HepG2 (cell line): ENCODE data around the gene TPRG1. TPM values are rescaled to one million over a fixed set of nuclear protein-coding genes. Genes with fewer than 3 reads are reported as not detected.

ENCODE experiments used
- ATAC-seq: fragments of 200-7000 bp; cut with Tn5 transposase; 3 replicates; pipeline ENCODE4 v1.9.1; 2020; ENCODE audit warnings: mild to moderate bottlenecking, moderate library complexity
- BruUV-seq: library from RNA; stranded (reverse); fragments of 400-500 nt; replicated peaks from 2 replicates; lab custom pipeline; 2021; lab: Mats Ljungman, UMichigan
- CTCF ChIA-PET: fragments of 300-600 bp; formaldehyde crosslinking; extraction: SDS; loops from one replicate; lab custom pipeline; 2021; ENCODE audit warnings: low total read pairs, inconsistent platforms, low intra/inter-chr PET ratio; lab: Yijun Ruan, JAX
- POLR2A ChIA-PET: fragments of 350-600 bp; sonication (Branson Sonifier 250); formaldehyde crosslinking; loops from one replicate; lab custom pipeline; 2020; ENCODE audit warnings: antibody characterized with exemption, inconsistent platforms; lab: Yijun Ruan, JAX
- DNase-seq: peaks from one replicate; pipeline ENCODE4 v3.0.0-alpha.2; 2015; ENCODE audit warnings: low spot score
- FAIRE-seq: peaks from 3 replicates; lab custom pipeline; 2011; peaks lifted over from hg19 to GRCh38; lab: Jason Lieb, UNC
- H2AFZ ChIP-seq: one replicate; pipeline ENCODE4 v1.6.1; 2011; ENCODE audit warnings: low read length, inconsistent platforms
- H3K27ac ChIP-seq: fragments of 300-600 bp; 3 replicates; pipeline ENCODE4 v1.8.0; 2011; ENCODE audit warnings: mixed run types, mild to moderate bottlenecking, mixed read lengths, low read length, inconsistent platforms; ENCODE audit not compliant: insufficient read depth; ENCODE audit errors: extremely low read length
- H3K27me3 ChIP-seq, 2 experiments: fragments of 200-600 bp in 1 of 2; 2 replicates in 1 of 2; 3 replicates in 1 of 2; pipeline versions ENCODE4 v1.6.0 to v1.8.0; 2011; ENCODE audit warnings: low read length in 2 of 2, mild to moderate bottlenecking in 2 of 2, moderate library complexity in 2 of 2, inconsistent platforms in 1 of 2; ENCODE audit not compliant: insufficient read depth in 2 of 2, control insufficient read depth in 1 of 2
- H3K36me3 ChIP-seq, 2 experiments: fragments of 200-600 bp in 1 of 2; replicated peaks in 1 of 2; 2 replicates in 1 of 2; 3 replicates in 1 of 2; pipeline versions ENCODE4 v1.5.1 to v1.8.0; 2011; ENCODE audit warnings: low read length in 2 of 2, inconsistent platforms in 1 of 2; ENCODE audit not compliant: insufficient read depth in 2 of 2, control insufficient read depth in 1 of 2
- H3K4me1 ChIP-seq: 2 replicates; pipeline ENCODE4 v1.5.1; 2012; ENCODE audit warnings: low read length, inconsistent platforms; ENCODE audit not compliant: insufficient read depth
- H3K4me2 ChIP-seq: 2 replicates; pipeline ENCODE4 v1.6.0; 2011; ENCODE audit warnings: low read depth, low read length, inconsistent platforms
- H3K4me3 ChIP-seq, 3 experiments: fragments of 200-600 bp in 1 of 3; sonication (generic), shearing (Covaris generic) in 1 of 3; replicated peaks in 1 of 3; 2 replicates each; pipeline ENCODE4 v1.5.1; 2011 to 2016; ENCODE audit warnings: low read length in 3 of 3, inconsistent platforms in 2 of 3, low read depth in 2 of 3, mild to moderate bottlenecking in 2 of 3, control low read depth in 1 of 3, mixed read lengths in 1 of 3; ENCODE audit not compliant: insufficient read depth in 1 of 3
- H3K79me2 ChIP-seq: one replicate; pipeline ENCODE4 v1.6.1; 2011; ENCODE audit warnings: low read length, inconsistent platforms; ENCODE audit not compliant: insufficient read depth
- H3K9ac ChIP-seq: 2 replicates; pipeline ENCODE4 v1.6.0; 2011; ENCODE audit warnings: mild to moderate bottlenecking, low read depth, low read length, inconsistent platforms; ENCODE audit not compliant: insufficient read depth
- H3K9me3 ChIP-seq: 2 replicates; pipeline ENCODE4 v1.5.1; 2012; ENCODE audit warnings: mild to moderate bottlenecking, low read length
- H4K20me1 ChIP-seq: 2 replicates; pipeline ENCODE4 v1.6.0; 2011; ENCODE audit warnings: inconsistent platforms, mild to moderate bottlenecking, low read length, moderate library complexity; ENCODE audit not compliant: insufficient read depth
- CREM ChIP-seq, 2 experiments: sonication (generic) in 1 of 2; formaldehyde crosslinking in 1 of 2; IDR thresholded peaks; 2 replicates each; pipeline versions ENCODE4 v1.4.0 to v1.6.1; 2016 to 2020; ENCODE audit warnings: antibody characterized with exemption in 1 of 2, mild to moderate bottlenecking in 1 of 2, missing genetic modification reagents in 1 of 2
- MAX ChIP-seq: IDR thresholded peaks from 2 replicates; pipeline ENCODE4 v1.6.1; 2012; ENCODE audit warnings: inconsistent platforms
- PCBP2 ChIP-seq: fragments of 200-400 bp; formaldehyde crosslinking; optimal IDR thresholded peaks from 2 replicates; pipeline ENCODE3; 2018; ENCODE audit warnings: low read length, low read depth; ENCODE audit not compliant: poor library complexity, severe bottlenecking
- RARG ChIP-seq: sonication (generic); formaldehyde crosslinking; IDR thresholded peaks from 2 replicates; pipeline ENCODE4 v1.4.0; 2020; ENCODE audit warnings: low read depth, mild to moderate bottlenecking, missing genetic modification reagents
- RORA ChIP-seq: sonication (generic); formaldehyde crosslinking; IDR thresholded peaks from 2 replicates; pipeline ENCODE4 v1.5.0; 2020; ENCODE audit warnings: mild to moderate bottlenecking, missing genetic modification reagents, moderate library complexity
- SP4 ChIP-seq: sonication (generic); formaldehyde crosslinking; IDR thresholded peaks from 2 replicates; pipeline ENCODE4 v1.8.1; 2023; ENCODE audit warnings: mild to moderate bottlenecking, missing genetic modification reagents
- ZC3H13 ChIP-seq: sonication (generic); formaldehyde crosslinking; IDR thresholded peaks from 2 replicates; pipeline ENCODE4 v1.8.1; 2023; ENCODE audit warnings: mild to moderate bottlenecking, missing genetic modification reagents, moderate library complexity
- ZMYM3 ChIP-seq: sonication (generic); formaldehyde crosslinking; IDR thresholded peaks from 2 replicates; pipeline ENCODE4 v1.5.1; 2020; ENCODE audit warnings: mild to moderate bottlenecking, missing genetic modification reagents
- ZNF766 ChIP-seq: sonication (generic); formaldehyde crosslinking; IDR thresholded peaks from 2 replicates; pipeline ENCODE4 v1.5.0; 2020; ENCODE audit warnings: missing genetic modification reagents, borderline replicate concordance
- ZXDC ChIP-seq: sonication (generic); formaldehyde crosslinking; IDR thresholded peaks from 2 replicates; pipeline ENCODE4 v1.5.0; 2020; ENCODE audit warnings: mild to moderate bottlenecking, missing genetic modification reagents
- WGBS: methylation state at CpG from one replicate; pipeline ENCODE4 v1.1.6; 2017; ENCODE audit warnings: low lambda C conversion rate; 5-methylcytosine and 5-hydroxymethylcytosine counted together
- in situ Hi-C: cut with HindIII; loops from 2 replicates; pipeline ENCODE4 v1.10.0; 2017; ENCODE audit warnings: low pct_unique_long_range_greater_than_20kb; ENCODE audit not compliant: extremely low pct_ligation_motif_present
- intact Hi-C: fragments of 100-400 bp; cut with micrococcal nuclease; formaldehyde crosslinking; loops from one replicate; pipeline ENCODE4 v1.10.0; 2022; ENCODE audit not compliant: unreplicated experiment
- polyA plus RNA-seq, 8 experiments: library from polyadenylated mRNA; depleted of rRNA in 3 of 8; stranded (reverse) in 7 of 8; unstranded in 1 of 8; fragments of >200 nt; fragmentation: Illumina TruSeq in 4 of 8; extraction: Trizol in 4 of 8; gene quantifications; 2 replicates each; pipeline versions ENCODE4 v1.2.1 to v1.2.3, GENCODE V29; 2011 to 2016; ENCODE audit warnings: low read depth in 4 of 8, missing spikeins in 1 of 8, mixed read lengths in 1 of 8; ENCODE audit not compliant: insufficient read depth in 1 of 8
- total RNA-seq, 5 experiments: library from RNA; depleted of rRNA; stranded (reverse); fragments of >200 nt; fragmentation: Illumina TruSeq; extraction: Trizol; gene quantifications; 2 replicates each; pipeline ENCODE4 v1.2.3, GENCODE V29; 2016; ENCODE audit warnings: low read depth in 1 of 5
- TF ChIP-seq, protein P1 (sequence below): sonication (generic); formaldehyde crosslinking; conservative IDR thresholded peaks from 2 replicates; pipeline ENCODE4 v1.4.0; 2020; ENCODE audit warnings: missing genetic modification reagents

Gene TPRG1
- total and polyA plus RNA-seq, 2 of the 13 experiments (the other 11 are each of a cell fraction or from before 2014, with no cell fraction given): 0.17 TPM; not detected in 1

DNA sequence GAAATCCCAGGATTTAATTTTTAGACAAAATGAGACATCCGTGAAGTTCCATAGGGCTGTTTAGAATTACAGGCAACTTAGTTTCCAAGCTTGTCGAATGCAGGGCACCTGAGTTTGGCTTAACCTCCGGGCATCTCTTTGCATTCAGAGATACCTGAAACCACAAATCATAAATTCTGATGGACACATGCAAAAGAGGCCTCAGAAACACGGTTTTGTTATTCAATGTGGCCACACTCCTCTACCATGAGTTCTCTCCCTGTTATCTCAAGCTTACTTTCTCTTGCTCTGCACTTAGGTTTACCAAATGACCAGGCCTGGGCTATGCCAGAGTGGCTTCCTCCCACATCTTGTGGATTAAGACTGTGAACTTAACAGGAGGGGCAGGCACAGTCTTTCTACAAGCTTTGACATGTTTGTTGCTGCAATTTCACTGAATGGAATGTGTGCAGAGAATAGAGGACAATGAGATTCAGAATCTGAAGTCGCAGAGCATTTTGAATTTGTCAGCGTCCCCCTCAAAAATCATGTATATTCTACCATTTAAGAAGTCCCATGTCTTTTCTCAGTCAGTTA is 137.7 kb downstream of the TPRG1 start:
- POLR2A ChIA-PET: no interaction called here
- no peak for DNase-seq
- intact Hi-C loops: no loop called here
- no peaks in the 10 kb centered on the region for H3K79me2 ChIP-seq
- no peaks in the 10 kb centered on the region for H3K36me3 ChIP-seq
- TF ChIP-seq ZMYM3 (CRISPR knock-in tag) (no peak), PCBP2 (no peak), ZXDC (CRISPR knock-in tag) (no peak), MAX (no peak), ZC3H13 (no peak), RARG (no peak), ZNF766 (CRISPR knock-in tag) (no peak), CREM (IDR thresholded peaks at IDR 0.05) (no peak), CREM (CRISPR knock-in tag; IDR thresholded peaks at IDR 0.05) (no peak), SP4 (no peak), RORA (CRISPR knock-in tag) (no peak)
- TF ChIP-seq, protein P1, sequence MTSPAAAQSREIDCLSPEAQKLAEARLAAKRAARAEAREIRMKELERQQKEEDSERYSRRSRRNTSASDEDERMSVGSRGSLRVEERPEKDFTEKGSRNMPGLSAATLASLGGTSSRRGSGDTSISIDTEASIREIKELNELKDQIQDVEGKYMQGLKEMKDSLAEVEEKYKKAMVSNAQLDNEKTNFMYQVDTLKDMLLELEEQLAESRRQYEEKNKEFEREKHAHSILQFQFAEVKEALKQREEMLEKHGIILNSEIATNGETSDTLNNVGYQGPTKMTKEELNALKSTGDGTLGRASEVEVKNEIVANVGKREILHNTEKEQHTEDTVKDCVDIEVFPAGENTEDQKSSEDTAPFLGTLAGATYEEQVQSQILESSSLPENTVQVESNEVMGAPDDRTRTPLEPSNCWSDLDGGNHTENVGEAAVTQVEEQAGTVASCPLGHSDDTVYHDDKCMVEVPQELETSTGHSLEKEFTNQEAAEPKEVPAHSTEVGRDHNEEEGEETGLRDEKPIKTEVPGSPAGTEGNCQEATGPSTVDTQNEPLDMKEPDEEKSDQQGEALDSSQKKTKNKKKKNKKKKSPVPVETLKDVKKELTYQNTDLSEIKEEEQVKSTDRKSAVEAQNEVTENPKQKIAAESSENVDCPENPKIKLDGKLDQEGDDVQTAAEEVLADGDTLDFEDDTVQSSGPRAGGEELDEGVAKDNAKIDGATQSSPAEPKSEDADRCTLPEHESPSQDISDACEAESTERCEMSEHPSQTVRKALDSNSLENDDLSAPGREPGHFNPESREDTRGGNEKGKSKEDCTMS (CRISPR knock-in tag): no peak
- H3K4me2 ChIP-seq: no peak overlapping the region
- H3K9ac ChIP-seq: no peak overlapping the region
- no peaks in the 10 kb centered on the region for H3K9me3 ChIP-seq
- H3K4me1 ChIP-seq: no peaks in the 10 kb centered on the region
- FAIRE-seq: no peak
- H4K20me1 ChIP-seq: no peaks in the 10 kb centered on the region
- H3K4me3 ChIP-seq: no peak overlapping the region
- no peak for ATAC-seq
- H3K27ac ChIP-seq: no peak overlapping the region
- H2AFZ ChIP-seq: no peak overlapping the region
- H3K27me3 ChIP-seq: no peaks in the 10 kb centered on the region
- no TSS peak for BruUV-seq
- 24% methylated on average over 6 of the region's 6 CpGs for WGBS
- CTCF ChIA-PET: no interaction called here
- in situ Hi-C loops: no loop called here
